Mesenchymal stem cell (in vitro differentiated cells and primary cell): Measurements from ENCODE around the gene TOX3.

ENCODE experiments used
- DNase-seq: peaks from one replicate; pipeline ENCODE4 v3.0.0-alpha.2; 2013
- H2AFZ ChIP-seq: one replicate; pipeline ENCODE4 v1.6.1; 2013; ENCODE audit warnings: low read depth, mild to moderate bottlenecking, control low read depth, inconsistent platforms, low read length, moderate library complexity
- H2AK5ac ChIP-seq: 2 replicates; pipeline ENCODE4 v1.6.1; 2013; ENCODE audit warnings: low read length, moderate library complexity, mild to moderate bottlenecking, inconsistent platforms; ENCODE audit not compliant: severe bottlenecking
- H2BK120ac ChIP-seq: one replicate; pipeline ENCODE4 v1.6.1; 2013; ENCODE audit warnings: low read depth, mild to moderate bottlenecking, inconsistent platforms, low read length, moderate library complexity
- H2BK12ac ChIP-seq, 2 experiments: one replicate each; pipeline ENCODE4 v1.6.1; 2013; ENCODE audit warnings: inconsistent platforms in 2 of 2, low read length in 2 of 2, mild to moderate bottlenecking in 2 of 2, moderate library complexity in 2 of 2, control low read depth in 1 of 2
- H2BK15ac ChIP-seq: one replicate; pipeline ENCODE4 v1.6.1; 2013; ENCODE audit warnings: mild to moderate bottlenecking, low read depth, inconsistent platforms; ENCODE audit not compliant: poor library complexity, severe bottlenecking
- H2BK5ac ChIP-seq: 2 replicates; pipeline ENCODE4 v1.6.1; 2013; ENCODE audit warnings: low read depth, mild to moderate bottlenecking, low read length, control low read depth, inconsistent platforms; ENCODE audit not compliant: poor library complexity, severe bottlenecking
- H3K14ac ChIP-seq, 2 experiments: one replicate each; pipeline ENCODE4 v1.6.1; 2013; ENCODE audit warnings: inconsistent platforms in 2 of 2, low read length in 2 of 2, control low read depth in 1 of 2, mild to moderate bottlenecking in 1 of 2, moderate library complexity in 1 of 2
- H3K18ac ChIP-seq, 2 experiments: one replicate each; pipeline ENCODE4 v1.6.1; 2013; ENCODE audit warnings: inconsistent platforms in 2 of 2, low read length in 2 of 2, control low read depth in 1 of 2, low read depth in 1 of 2, mild to moderate bottlenecking in 1 of 2
- H3K23ac ChIP-seq, 2 experiments: one replicate each; pipeline ENCODE4 v1.6.1; 2013; ENCODE audit warnings: inconsistent platforms in 2 of 2, low read length in 2 of 2, mild to moderate bottlenecking in 2 of 2, moderate library complexity in 2 of 2, control low read depth in 1 of 2
- H3K27ac ChIP-seq: 2 replicates; pipeline ENCODE4 v1.5.1; 2013; ENCODE audit warnings: mild to moderate bottlenecking, moderate library complexity, low read length, control low read depth, inconsistent platforms; ENCODE audit not compliant: poor library complexity, severe bottlenecking
- H3K27me3 ChIP-seq, 2 experiments: 2 replicates each; pipeline versions ENCODE4 v1.6.1 to v1.7.0; 2013; ENCODE audit warnings: low read length in 2 of 2, mild to moderate bottlenecking in 2 of 2, moderate library complexity in 2 of 2, control low read depth in 1 of 2, inconsistent platforms in 1 of 2; ENCODE audit not compliant: control insufficient read depth in 1 of 2, insufficient read depth in 1 of 2
- H3K36me3 ChIP-seq, 2 experiments: 2 replicates each; pipeline versions ENCODE4 v1.6.1 to v1.7.0; 2013; ENCODE audit warnings: low read length in 2 of 2, control low read depth in 1 of 2, inconsistent platforms in 1 of 2, low read depth in 1 of 2, mild to moderate bottlenecking in 1 of 2; ENCODE audit not compliant: insufficient read depth in 2 of 2, control insufficient read depth in 1 of 2
- H3K4ac ChIP-seq, 2 experiments: one replicate each; pipeline ENCODE4 v1.6.1; 2013; ENCODE audit warnings: inconsistent platforms in 2 of 2, low read length in 2 of 2, mild to moderate bottlenecking in 2 of 2, moderate library complexity in 2 of 2, control low read depth in 1 of 2, low read depth in 1 of 2
- H3K4me1 ChIP-seq: 2 replicates; pipeline ENCODE4 v1.6.1; 2013; ENCODE audit warnings: low read depth, low read length, control low read depth; ENCODE audit not compliant: control insufficient read depth, insufficient read depth
- H3K4me2 ChIP-seq: 2 replicates; pipeline ENCODE4 v1.6.1; 2013; ENCODE audit warnings: low read length, mild to moderate bottlenecking, inconsistent platforms; ENCODE audit not compliant: poor library complexity, severe bottlenecking
- H3K4me3 ChIP-seq, 2 experiments: 2 replicates each; pipeline versions ENCODE4 v1.5.1 to v1.7.0; 2013; ENCODE audit warnings: low read length in 2 of 2, mild to moderate bottlenecking in 2 of 2, control low read depth in 1 of 2, low read depth in 1 of 2; ENCODE audit not compliant: insufficient read depth in 1 of 2
- H3K79me1 ChIP-seq: replicated peaks from 2 replicates; pipeline ENCODE4 v1.6.1; 2013; ENCODE audit warnings: mild to moderate bottlenecking, control low read depth, low read length, inconsistent platforms; ENCODE audit not compliant: poor library complexity, severe bottlenecking
- H3K9ac ChIP-seq: 2 replicates; pipeline ENCODE4 v1.7.0; 2013; ENCODE audit warnings: mild to moderate bottlenecking, low read length, moderate library complexity
- H3K9me3 ChIP-seq: 2 replicates; pipeline ENCODE4 v1.7.0; 2013; ENCODE audit warnings: mild to moderate bottlenecking, low read length; ENCODE audit not compliant: control insufficient read depth
- H4K8ac ChIP-seq: one replicate; pipeline ENCODE4 v1.6.1; 2013; ENCODE audit warnings: inconsistent platforms, mild to moderate bottlenecking, low read length, moderate library complexity
- H4K91ac ChIP-seq: one replicate; pipeline ENCODE4 v1.6.1; 2013; ENCODE audit warnings: mild to moderate bottlenecking, low read length, inconsistent platforms
- WGBS: methylation state at CpG from one replicate; pipeline ENCODE4 v1.1.7; 2013; ENCODE audit warnings: mixed read lengths; 5-methylcytosine and 5-hydroxymethylcytosine counted together

The TOX3 gene

DNA sequence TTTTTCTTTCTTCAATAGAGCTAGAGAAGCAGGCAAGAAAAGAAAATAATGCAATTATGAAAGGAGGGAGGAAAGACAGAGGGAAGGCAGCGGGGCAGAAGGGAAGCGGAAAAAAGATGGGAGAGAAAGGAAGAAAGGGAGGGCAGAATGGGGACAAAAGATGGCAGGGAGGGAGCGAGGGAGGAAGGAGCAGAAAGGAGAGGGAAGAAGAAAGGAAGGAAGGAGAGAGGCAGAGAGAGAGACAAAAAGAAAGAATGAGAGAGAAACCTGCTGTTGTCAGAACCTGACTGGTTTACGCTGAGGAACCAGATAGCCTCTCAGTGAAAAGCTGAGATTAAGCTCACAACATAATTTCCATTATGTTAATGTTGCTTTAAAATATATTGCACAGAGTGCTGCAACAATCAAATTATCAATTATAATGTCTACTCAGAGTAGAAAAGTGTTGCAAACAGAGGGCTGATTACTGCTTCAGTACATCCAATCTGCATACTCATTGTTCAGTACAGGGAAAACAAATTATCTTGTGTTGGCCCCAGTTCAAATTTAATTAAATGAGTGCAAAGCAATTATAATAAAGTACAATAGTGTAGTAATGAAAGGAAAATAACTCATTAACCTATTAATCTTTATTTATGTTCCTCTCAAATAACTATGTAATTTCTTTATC lies 32.0 kb upstream of the TOX3 start:
- no peaks in the 10 kb centered on the region for H3K4me1 ChIP-seq
- WGBS: 76% methylated on average over 3 of the region's 4 CpGs
- H3K9ac ChIP-seq: no peak overlapping the region
- no peak overlapping the region for H4K91ac ChIP-seq
- DNase-seq: no peak
- H3K79me1 ChIP-seq: no peaks in the 10 kb centered on the region
- no peak overlapping the region for H3K23ac ChIP-seq
- no peak overlapping the region for H3K14ac ChIP-seq
- H3K4me3 ChIP-seq: no peak overlapping the region
- no peak overlapping the region for H2BK120ac ChIP-seq
- no peak overlapping the region for H3K4ac ChIP-seq
- H2AK5ac ChIP-seq: no peak overlapping the region
- no peak overlapping the region for H3K18ac ChIP-seq
- H3K27me3 ChIP-seq: no peaks in the 10 kb centered on the region
- no peak overlapping the region for H2BK12ac ChIP-seq
- H2BK5ac ChIP-seq: no peak overlapping the region
- no peak overlapping the region for H2AFZ ChIP-seq
- no peak overlapping the region for H3K4me2 ChIP-seq
- no peak overlapping the region for H4K8ac ChIP-seq
- H3K9me3 ChIP-seq: no peaks in the 10 kb centered on the region
- H2BK15ac ChIP-seq: no peak overlapping the region
- H3K36me3 ChIP-seq: no peaks in the 10 kb centered on the region
- no peak overlapping the region for H3K27ac ChIP-seq

DNA sequence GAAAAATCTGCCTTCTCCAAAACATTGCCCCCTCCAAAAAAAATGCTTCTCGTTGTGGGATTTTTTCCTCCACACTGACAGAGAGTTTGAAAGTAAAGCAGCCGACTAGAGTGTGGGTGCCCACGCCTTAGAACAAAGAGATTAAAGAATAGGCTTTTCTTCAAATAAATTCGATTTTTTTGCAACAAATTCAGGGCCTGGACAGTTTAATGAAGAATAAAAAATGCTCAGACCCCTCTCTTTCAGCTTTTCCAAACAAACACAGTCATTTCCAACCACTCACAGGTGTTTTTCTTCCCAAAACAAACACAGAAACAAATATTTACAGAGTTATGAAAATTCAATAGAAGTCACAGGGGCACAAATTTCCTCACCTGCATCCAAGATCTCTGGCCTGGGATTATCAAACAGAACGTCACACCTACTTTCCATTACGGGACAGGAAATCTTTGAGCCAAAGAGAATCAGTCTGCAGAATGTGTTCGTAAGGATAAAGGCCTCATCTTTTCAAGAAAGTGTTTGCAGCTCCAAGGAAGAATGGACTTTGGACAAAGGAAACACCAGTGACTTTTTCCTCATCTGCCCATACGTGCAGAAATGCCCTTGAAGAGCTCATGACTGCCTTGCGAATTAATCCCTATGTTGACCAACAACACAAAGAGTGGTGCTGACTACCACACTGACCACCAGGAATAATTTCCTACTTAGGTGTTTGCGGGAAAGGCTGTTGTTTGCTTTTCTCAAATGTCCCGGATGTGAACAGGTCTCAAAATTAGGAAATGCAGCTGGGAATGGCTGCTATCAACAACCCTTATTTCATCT lies 31.3 kb upstream of the TOX3 start:
- no peak overlapping the region for H3K4ac ChIP-seq
- 58% methylated on average over 9 of the region's 11 CpGs for WGBS
- H3K27me3 ChIP-seq: no peaks in the 10 kb centered on the region

DNA sequence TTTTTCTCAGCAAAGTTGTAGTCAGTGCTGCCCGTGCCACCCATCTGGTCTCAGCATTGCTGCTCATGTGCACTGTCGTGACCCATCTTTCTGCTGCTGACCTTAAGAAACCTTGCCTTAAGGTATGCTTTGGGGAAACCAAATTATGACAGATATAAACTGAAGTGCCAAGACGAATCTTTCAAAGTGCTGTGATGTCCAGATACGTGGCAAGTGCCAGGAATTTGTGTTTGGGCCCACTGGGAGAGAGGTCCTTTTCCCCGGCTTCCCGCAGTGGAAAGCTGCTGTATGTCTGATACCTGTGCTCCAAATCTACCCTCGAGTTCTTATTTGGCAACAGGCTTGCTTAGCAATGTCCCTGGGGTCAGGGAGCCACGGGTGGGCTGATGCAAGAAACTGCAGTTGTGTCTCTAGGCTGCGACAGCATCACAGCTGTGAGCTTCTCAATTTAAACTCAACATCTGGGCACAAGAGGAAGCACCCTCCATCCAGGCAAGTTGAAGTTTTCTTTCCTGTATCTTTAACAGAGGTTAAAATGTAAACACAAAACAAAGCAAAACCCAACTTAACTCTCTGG lies 30.3 kb upstream of the TOX3 start:
- Histone ChIP-seq H4K91ac (no peak overlapping the region), H3K36me3 (no peaks in the 10 kb centered on the region), H3K79me1 (no peaks in the 10 kb centered on the region), H3K9me3 (no peaks in the 10 kb centered on the region), H2BK5ac (no peak overlapping the region), H3K9ac (no peak overlapping the region), H2BK15ac (no peak overlapping the region), H3K4ac (no peak overlapping the region), H2AFZ (no peak overlapping the region), H3K27ac (no peak overlapping the region), H3K27me3 (no peaks in the 10 kb centered on the region), H3K18ac (no peak overlapping the region), H2BK12ac (no peak overlapping the region), H3K4me2 (no peak overlapping the region), H2AK5ac (no peak overlapping the region), H3K4me3 (no peak overlapping the region), H3K4me1 (peaks cover 2% of the 10 kb centered on the region), H2BK120ac (no peak overlapping the region), H3K14ac (no peak overlapping the region), H3K23ac (no peak overlapping the region), H4K8ac (no peak overlapping the region)
- no peak for DNase-seq
- 62% methylated on average over 9 of the region's 9 CpGs for WGBS

More for the DNA sequence above, 31.3 kb upstream of the TOX3 start:
- Histone ChIP-seq H4K8ac (no peak overlapping the region), H2BK15ac (no peak overlapping the region), H3K14ac (no peak overlapping the region), H3K4me3 (no peak overlapping the region), H3K9me3 (no peaks in the 10 kb centered on the region), H2AFZ (no peak overlapping the region), H3K18ac (no peak overlapping the region), H4K91ac (no peak overlapping the region), H2BK5ac (no peak overlapping the region), H2BK12ac (no peak overlapping the region), H3K23ac (no peak overlapping the region), H3K27ac (no peak overlapping the region), H3K4me2 (no peak overlapping the region), H2BK120ac (no peak overlapping the region), H2AK5ac (no peak overlapping the region), H3K9ac (no peak overlapping the region), H3K36me3 (no peaks in the 10 kb centered on the region), H3K4me1 (peaks cover 2% of the 10 kb centered on the region), H3K79me1 (no peaks in the 10 kb centered on the region)
- DNase-seq: no peak
